K562 (cell line): ENCODE results near the gene ATP8A1.

ENCODE experiments used
- CHD2 ChIP-seq: IDR thresholded peaks from 2 replicates; pipeline ENCODE4 v1.6.1; 2011; ENCODE audit warnings: low read depth, low read length
- SIN3A ChIP-seq, 2 experiments: fragments of 150-350 bp in 1 of 2; IDR thresholded peaks; 2 replicates each; pipeline ENCODE4 v1.6.1; 2011 to 2016; ENCODE audit warnings: borderline replicate concordance in 2 of 2, low read depth in 2 of 2, low read length in 2 of 2, mild to moderate bottlenecking in 2 of 2, moderate library complexity in 2 of 2; ENCODE audit not compliant: control insufficient read depth in 1 of 2
- SIN3B ChIP-seq: fragments of 450-650 bp; IDR thresholded peaks from 2 replicates; pipeline ENCODE4 v1.6.1; 2017; ENCODE audit warnings: low read depth, mild to moderate bottlenecking, moderate library complexity
- XRCC5 ChIP-seq: fragments of 200-400 bp; formaldehyde crosslinking; IDR thresholded peaks from 2 replicates; pipeline ENCODE4 v1.6.1; 2017; ENCODE audit warnings: low read depth, mild to moderate bottlenecking, low read length
- ZNF324 ChIP-seq: fragments of 250-450 bp; sonication (Bioruptor Pico); IDR thresholded peaks from 2 replicates; pipeline ENCODE4 v1.4.0; 2020; ENCODE audit warnings: mild to moderate bottlenecking
- ZNF75A ChIP-seq: fragments of 450-650 bp; formaldehyde crosslinking; IDR thresholded peaks from 2 replicates; pipeline ENCODE4 v1.4.0; 2020; ENCODE audit warnings: mild to moderate bottlenecking
- TF ChIP-seq, protein P1 (sequence below), 3 experiments: fragments of 200-800 bp in 1 of 3; fragments of 250-450 bp in 1 of 3; fragments of 450-650 bp in 1 of 3; sonication (Bioruptor Pico) in 1 of 3; sonication (Bioruptor generic) in 1 of 3; formaldehyde crosslinking in 1 of 3; IDR thresholded peaks; 2 replicates each; pipeline versions ENCODE4 v1.6.1 to v1.8.0; 2016 to 2022; ENCODE audit warnings: mild to moderate bottlenecking in 2 of 3, missing genetic modification characterization in 2 of 3, missing compliant biosample characterization in 1 of 3, moderate library complexity in 1 of 3

- no peak for TF ChIP-seq ZNF324 (CRISPR knock-in tag)
- TF ChIP-seq, protein P1, sequence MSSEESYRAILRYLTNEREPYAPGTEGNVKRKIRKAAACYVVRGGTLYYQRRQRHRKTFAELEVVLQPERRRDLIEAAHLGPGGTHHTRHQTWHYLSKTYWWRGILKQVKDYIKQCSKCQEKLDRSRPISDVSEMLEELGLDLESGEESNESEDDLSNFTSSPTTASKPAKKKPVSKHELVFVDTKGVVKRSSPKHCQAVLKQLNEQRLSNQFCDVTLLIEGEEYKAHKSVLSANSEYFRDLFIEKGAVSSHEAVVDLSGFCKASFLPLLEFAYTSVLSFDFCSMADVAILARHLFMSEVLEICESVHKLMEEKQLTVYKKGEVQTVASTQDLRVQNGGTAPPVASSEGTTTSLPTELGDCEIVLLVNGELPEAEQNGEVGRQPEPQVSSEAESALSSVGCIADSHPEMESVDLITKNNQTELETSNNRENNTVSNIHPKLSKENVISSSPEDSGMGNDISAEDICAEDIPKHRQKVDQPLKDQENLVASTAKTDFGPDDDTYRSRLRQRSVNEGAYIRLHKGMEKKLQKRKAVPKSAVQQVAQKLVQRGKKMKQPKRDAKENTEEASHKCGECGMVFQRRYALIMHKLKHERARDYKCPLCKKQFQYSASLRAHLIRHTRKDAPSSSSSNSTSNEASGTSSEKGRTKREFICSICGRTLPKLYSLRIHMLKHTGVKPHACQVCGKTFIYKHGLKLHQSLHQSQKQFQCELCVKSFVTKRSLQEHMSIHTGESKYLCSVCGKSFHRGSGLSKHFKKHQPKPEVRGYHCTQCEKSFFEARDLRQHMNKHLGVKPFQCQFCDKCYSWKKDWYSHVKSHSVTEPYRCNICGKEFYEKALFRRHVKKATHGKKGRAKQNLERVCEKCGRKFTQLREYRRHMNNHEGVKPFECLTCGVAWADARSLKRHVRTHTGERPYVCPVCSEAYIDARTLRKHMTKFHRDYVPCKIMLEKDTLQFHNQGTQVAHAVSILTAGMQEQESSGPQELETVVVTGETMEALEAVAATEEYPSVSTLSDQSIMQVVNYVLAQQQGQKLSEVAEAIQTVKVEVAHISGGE (CRISPR knock-in tag; IDR thresholded peaks at IDR 0.05), result no peak
- TF ChIP-seq ZNF75A (CRISPR knock-in tag), result no peak
- no peak for TF ChIP-seq CHD2
- no peak for TF ChIP-seq SIN3A (IDR thresholded peaks at IDR 0.05; ENCODE audit: borderline replicate concordance in 2 of 2, control insufficient read depth in 1 of 2, low read depth in 2 of 2, low read length in 2 of 2)
- no peak for TF ChIP-seq XRCC5
- TF ChIP-seq SIN3B, result no peak
These were observed 12.0 kb downstream of the ATP8A1 start for GRCh38 chr4:42644897-42645296.
